DMS53 (cell line): ENCODE measurements around the gene TNFRSF11A.

ENCODE experiments used
- DNase-seq: peaks from one replicate; lab custom pipeline; 2025; lab: John Stamatoyannopoulos, UW

Gene TNFRSF11A

DNA sequence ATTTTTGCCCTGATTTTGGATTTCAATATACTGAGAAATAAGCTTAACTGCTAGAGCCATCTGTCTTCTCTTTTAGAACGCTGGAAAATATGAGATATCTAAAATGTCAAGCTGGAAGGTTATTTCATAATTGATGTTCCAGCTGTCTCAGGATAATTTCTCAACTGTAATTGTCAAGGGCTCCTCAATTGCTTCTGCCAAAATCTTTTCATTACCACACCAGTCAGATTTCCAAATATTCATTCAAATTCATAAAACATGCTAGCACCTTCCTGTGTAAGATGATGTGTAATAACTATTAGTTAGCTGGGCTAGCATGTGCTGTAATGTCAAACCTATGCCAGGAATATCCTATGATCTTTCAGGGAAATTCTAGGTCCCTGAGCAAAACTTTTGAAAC, 88.1 kb downstream of the TNFRSF11A start:
- DNase-seq: no peak

DNA sequence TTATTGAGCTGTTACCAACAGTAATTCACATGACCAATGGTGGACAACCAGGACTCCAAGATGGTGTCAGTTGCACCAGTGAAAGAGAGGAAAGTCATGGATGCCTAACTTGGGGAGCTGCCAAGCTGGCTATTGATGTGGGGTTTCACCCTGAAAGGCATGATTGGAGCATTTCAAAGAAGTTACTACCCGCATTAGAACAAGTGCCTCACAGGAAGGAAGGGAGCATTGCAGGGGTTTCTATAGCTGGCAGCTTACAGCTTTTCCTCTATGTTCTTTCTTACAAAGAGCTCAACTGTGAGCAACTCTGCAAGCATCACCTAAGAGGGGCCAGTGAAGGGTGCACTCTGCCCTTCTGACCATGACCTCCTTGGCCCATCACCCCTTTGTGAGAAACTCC, 93.1 kb downstream of the TNFRSF11A start:
- DNase-seq: no peak

DNA sequence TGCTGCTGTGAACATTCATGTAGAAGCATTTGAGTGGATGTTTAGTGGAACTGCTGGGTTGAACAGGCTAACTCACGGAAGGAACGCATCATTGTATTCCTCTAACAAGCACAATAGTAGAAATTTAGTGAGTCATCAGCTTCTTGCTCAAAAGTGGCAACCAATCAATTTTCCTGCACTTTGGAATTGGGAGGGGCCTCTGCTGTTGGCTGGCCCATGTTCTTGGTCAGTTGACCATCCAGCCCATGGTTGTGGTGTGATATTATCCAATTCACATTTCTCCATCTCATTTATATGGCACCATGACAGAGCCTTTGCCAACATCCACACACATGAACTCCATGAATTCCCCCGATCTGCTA, 95.0 kb downstream of the TNFRSF11A start:
- DNase-seq: peak; percentile 57

DNA sequence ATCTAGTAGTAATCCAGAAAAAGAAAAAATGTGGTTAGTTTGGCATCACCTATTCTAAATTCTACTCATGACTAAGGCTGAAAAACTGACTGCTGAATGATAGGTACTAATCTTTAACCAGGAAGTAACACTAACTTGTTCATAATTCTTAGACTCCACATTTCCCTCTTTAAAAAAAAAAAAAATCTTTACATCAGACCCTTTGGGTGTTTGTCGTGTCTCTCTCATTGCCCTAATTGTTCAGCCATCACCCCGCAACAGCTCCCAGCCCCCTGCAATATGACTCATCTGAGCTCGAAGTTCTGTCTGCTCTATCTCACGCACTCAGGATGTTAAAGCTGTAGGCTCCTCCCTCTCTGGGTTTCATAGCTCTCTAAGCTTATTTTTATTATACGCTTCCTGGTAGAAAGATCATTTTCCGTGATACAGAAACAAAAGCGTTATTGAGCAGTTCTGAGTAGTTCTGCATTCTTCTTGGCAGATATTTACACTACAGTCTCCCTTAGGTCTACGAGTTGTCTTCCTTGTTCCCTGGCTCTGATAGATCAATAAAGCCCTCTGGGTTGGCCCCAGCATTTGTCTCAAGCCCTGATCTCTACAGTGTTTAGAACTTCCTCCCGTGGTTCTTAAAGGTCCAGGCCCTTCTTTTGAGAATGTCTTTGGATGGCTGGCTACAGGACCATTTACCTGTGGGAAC, 95.6 kb downstream of the TNFRSF11A start:
- peak; percentile 87 for DNase-seq

DNA sequence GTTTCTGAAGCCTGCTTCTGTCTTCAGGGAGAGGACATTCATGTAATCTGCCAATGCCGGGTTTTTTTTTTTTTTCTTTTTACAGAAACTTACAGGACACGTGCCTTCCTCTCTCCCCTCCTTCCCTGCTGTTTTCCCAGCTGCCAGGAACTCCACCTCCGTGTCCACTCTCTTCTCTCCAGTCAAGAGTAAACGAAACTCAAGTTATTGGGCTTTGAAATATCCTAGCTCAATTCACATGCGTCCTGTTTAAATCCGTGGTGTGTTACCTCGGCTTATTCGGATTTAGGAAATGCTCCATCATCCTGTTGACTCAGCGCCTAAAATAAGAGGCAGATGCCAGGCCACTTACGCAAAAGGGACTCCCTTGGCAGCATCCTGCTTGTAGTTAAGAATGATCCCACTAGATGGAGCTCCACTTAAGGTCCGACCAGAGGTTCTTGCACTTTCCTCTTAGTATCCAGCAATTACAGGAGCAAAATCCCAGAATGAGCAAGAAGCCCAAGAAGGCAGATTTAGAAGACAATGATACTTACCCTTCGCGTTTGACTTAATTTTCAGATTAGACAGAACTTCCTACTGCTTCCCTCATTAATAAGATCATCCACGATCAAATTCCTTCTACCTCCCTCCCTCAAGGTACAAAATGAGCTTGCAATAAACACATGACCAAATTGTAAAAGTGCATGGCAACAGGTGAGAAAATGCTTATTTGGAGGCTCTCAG, 100.5 kb downstream of the TNFRSF11A start:
- DNase-seq: peak; percentile 98

DNA sequence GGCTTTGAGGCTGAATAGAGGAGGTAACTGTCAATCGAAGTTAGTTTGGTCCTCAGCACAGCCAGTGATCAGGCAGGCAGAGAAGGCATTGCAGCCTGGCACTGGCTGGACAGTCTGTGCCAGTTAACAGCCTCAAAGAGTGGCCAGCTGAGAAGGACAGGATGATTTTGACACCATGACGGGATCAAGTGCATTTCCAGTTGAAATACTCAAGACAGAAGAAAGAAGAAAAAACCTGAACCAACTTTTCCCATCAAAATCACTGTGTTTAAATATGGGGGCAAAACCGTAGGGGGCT, 101.0 kb downstream of the TNFRSF11A start:
- no peak for DNase-seq

DNA sequence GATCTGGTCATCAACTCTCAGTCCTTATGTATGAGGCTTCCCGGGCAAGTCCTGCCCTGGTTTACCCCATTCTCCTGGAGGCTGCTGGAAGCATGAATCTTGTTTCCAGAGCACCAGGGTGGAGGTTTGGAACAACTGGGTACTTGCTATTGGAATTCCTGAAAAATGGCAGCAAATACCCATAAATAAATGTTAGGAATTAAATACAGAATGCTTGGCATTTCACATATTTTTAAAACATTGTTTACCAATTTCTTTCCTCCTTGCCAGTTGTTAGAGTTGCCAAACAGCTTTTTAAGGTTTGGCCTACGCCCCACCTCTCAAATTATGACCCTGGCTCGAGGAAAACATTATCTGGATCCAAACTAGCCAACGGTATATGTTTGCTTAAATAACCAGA, 107.1 kb downstream of the TNFRSF11A start:
- no peak for DNase-seq

DNA sequence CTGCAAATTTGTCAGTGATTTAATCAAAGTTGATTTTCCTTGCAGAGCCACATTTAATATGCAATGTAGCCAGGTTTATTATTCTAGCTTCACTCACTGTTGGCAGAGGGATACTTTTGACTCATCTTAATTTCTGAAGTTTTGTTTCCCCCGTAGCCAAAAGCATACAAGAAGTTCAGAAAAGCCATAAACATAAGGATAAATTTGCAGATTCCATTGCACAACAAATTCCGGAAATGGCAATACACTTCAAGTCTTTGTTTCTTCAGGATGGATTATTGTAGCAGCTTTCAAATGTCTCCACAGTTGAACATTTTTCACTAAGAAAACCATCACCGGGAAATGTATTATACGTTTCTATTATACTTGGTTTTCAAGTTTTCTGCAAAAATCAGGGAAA, 109.7 kb downstream of the TNFRSF11A start:
- DNase-seq: no peak

DNA sequence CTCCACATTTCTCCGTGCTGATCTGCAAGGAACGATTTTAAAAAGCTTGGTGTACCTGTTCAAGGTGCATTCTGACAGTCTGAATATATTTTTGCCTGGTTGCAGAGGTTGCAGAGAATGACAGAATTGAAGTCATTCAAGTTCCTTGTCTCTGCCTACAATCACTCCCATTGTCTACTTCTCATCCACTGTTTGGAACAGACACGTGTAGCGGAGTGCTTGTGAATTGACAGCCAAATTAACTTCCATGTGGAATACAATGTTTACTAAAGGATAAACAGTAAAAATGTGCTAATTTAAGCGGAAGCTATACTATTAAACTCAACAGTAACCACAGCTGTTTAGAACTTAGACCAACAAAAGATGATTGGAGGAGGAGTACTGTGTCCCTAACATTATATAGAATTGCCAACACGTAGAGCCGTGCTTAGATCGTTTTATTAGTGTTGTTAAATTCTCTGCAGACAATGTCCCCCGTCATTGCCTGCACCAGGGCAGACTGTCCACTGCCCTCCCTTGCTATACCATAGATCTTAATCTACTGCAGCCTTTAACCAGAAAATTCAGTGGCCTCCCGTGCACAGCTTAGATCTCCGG, 110.4 kb downstream of the TNFRSF11A start:
- no peak for DNase-seq

DNA sequence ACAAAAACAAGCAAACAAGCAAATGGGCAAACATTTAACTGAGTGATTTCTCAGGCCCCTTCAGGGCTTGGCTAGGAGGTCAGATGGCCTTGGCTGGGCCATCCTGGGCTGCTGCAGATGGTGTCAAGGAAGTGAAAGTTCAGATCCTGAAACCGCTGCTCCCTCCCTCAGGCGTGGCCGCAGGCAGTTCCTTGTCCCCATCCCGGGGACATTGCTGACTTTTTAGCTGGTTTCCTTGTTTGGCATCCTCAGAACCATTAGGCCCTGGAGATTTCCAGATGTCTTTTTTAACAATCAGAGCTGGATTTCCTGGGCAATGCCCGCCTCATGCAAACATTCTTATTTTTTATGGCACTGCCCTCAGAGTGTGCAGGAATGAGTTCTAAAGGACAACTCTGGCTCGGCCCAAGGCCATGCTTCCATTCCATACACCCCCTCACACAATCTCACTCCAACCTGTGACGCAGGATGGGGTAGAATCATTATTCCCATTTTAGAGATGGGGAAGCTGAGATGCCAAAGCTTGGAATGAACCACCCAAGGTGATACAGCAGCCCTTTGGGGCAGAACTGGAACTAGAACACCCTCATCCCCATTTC, 111.6 kb downstream of the TNFRSF11A start:
- DNase-seq: no peak

DNA sequence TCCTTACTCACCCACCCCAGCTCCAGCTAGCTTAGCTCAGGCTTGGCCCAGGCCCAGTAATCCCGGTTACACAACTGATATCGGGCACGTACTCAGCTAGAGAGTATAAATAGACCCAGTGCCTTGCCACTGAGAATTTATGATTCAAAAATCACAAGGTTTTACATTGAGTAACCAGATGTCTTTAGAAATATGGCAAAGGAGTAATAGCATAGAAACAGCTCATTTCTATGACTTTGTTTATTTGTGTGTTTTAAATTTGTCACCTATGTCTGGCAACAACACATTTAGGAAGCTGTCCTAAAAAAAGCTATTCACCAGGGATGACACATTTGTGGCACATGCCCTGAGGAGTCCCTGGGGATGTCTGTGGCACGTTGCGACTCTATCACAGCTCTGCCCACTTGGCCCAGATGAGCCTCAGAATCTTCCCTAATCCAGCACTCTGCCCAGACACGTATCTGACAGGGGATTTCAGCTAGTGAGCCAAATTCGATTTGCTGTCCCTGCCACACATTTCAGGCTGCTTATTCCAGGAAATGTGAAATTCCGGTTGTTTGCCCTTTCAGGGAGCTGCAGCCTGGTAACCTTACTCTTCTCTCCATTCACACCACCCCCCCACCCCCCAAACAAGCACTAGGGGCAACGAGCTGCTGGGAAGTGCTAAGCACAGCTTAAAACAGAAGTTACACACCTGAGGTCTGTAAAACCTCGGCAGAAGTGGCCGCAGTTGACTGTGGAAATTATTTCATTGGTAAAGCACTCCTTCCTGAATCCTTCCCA, 112.3 kb downstream of the TNFRSF11A start:
- no peak for DNase-seq

DNA sequence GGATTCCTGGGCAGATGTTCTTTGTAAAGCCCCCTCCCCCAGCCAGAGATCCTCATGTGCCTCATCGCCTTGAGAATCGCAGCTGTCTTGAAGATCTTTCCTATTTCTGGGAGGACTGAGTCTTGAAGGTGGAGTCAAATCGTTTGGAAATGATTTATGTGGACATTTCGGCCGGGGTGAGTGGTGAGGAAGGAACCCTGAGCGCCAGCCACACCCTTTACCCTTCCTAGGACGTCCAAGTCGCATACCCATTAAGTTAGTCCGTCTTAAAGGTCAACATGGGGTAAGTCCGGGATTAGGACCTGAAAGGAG, 112.9 kb downstream of the TNFRSF11A start:
- no peak for DNase-seq

DNA sequence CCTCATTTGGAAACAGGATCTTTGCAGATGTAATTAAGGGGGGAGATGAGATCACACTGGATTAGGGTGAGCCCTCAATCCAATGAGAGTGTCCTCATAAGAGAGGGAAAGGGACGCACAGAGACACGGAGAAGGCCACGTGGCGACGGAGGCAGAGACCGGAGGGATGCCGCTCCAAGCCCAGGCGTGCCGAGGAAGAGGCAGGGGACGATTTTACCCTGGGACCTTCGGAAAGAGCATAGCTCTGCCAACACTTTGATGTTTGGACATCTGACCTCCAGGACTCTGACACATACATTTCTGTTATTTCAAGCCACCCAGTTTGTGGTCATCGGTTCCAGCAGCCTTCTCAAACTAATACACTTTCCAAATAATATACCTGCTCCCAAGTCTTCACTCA, 113.3 kb downstream of the TNFRSF11A start:
- DNase-seq: no peak

DNA sequence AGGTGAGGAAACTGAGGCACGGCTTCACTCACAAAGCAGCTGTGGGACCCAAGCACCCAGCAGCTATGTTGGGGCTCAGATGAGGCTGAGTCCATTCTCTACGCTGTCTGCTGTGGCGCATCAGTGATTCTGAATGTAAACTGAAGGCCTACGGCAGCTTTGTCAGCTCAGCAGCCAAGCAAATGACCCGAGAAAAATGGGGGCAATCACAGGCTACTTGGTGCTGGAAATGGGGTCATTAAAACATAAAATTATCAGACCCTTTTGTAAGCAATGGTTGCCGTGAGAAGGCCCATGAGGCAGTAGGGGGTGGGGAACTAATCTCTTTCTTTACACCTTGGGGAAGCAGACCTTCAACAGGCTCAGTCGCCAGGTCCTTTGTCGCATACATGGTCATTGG, 113.8 kb downstream of the TNFRSF11A start:
- DNase-seq: no peak
